Endothelial cell of umbilical vein (primary cell): ENCODE measurements around the gene PDE11A. TPM values are rescaled to one million over a fixed set of nuclear protein-coding genes. Genes with fewer than 3 reads are reported as not detected.

ENCODE experiments used
- BruUV-seq: library from RNA; stranded (reverse); fragments of 400-500 nt; replicated peaks from 2 replicates; lab custom pipeline; 2021; lab: Mats Ljungman, UMichigan
- CTCF ChIA-PET: fragments of 300-600, 350-600 bp; sonication (Branson Sonifier 250); formaldehyde crosslinking; loops from one replicate; lab custom pipeline; 2021; ENCODE audit warnings: antibody characterized with exemption, inconsistent platforms; lab: Charles Lee
- POLR2A ChIA-PET: fragments of 300-600, 350-600 bp; sonication (Branson Sonifier 250); formaldehyde crosslinking; loops from one replicate; lab custom pipeline; 2021; ENCODE audit warnings: antibody characterized with exemption, inconsistent platforms; lab: Charles Lee
- DNase-seq: peaks from one replicate; pipeline ENCODE4 v3.0.0-alpha.2; 2011; ENCODE audit warnings: low read depth, low spot score
- FAIRE-seq: peaks from 2 replicates; lab custom pipeline; 2011; peaks lifted over from hg19 to GRCh38; lab: Jason Lieb, UNC
- H2AFZ ChIP-seq: 2 replicates; pipeline ENCODE4 v1.6.0; 2012; ENCODE audit warnings: low read depth, low read length, control low read depth, inconsistent platforms
- H3K27ac ChIP-seq: 2 replicates; pipeline ENCODE4 v1.5.1; 2011; ENCODE audit warnings: low read depth, mild to moderate bottlenecking, control low read depth, low read length, moderate library complexity; ENCODE audit not compliant: insufficient read depth
- H3K27me3 ChIP-seq, 2 experiments: 2 replicates each; pipeline versions ENCODE4 v1.6.0 to v1.6.1; 2011; ENCODE audit warnings: low read length in 2 of 2, mixed read lengths in 1 of 2; ENCODE audit not compliant: control insufficient read depth in 2 of 2, insufficient read depth in 2 of 2
- H3K36me3 ChIP-seq, 2 experiments: 2 replicates in 1 of 2; 3 replicates in 1 of 2; pipeline ENCODE4 v1.5.1; 2011; ENCODE audit warnings: low read length in 2 of 2, mild to moderate bottlenecking in 1 of 2, moderate library complexity in 1 of 2; ENCODE audit not compliant: control insufficient read depth in 2 of 2, insufficient read depth in 2 of 2; ENCODE audit errors: extremely low read depth in 1 of 2
- H3K4me1 ChIP-seq: 3 replicates; pipeline ENCODE4 v1.5.1; 2011; ENCODE audit warnings: mild to moderate bottlenecking, low read length; ENCODE audit not compliant: control insufficient read depth, insufficient read depth; ENCODE audit errors: extremely low read depth
- H3K4me2 ChIP-seq: 2 replicates; pipeline ENCODE4 v1.6.1; 2011; ENCODE audit warnings: low read length, control low read depth, mixed read lengths; ENCODE audit not compliant: insufficient read depth
- H3K4me3 ChIP-seq, 3 experiments: fragments of 200-600 bp in 1 of 3; sonication (generic), shearing (Covaris generic) in 1 of 3; replicated peaks in 1 of 3; 2 replicates each; pipeline ENCODE4 v1.5.1; 2011 to 2016; ENCODE audit warnings: control low read depth in 3 of 3, low read length in 3 of 3, mild to moderate bottlenecking in 2 of 3, inconsistent platforms in 1 of 3, low read depth in 1 of 3, moderate library complexity in 1 of 3; ENCODE audit not compliant: insufficient read depth in 1 of 3
- H3K79me2 ChIP-seq: 2 replicates; pipeline ENCODE4 v1.6.0; 2012; ENCODE audit warnings: low read length, inconsistent platforms; ENCODE audit not compliant: control insufficient read depth, insufficient read depth
- H3K9ac ChIP-seq: replicated peaks from 2 replicates; pipeline ENCODE3; 2011; ENCODE audit warnings: low read length, control low read depth; ENCODE audit not compliant: insufficient read depth; ENCODE audit errors: extremely low read depth
- H3K9me1 ChIP-seq: replicated peaks from 3 replicates; pipeline ENCODE4 v1.6.0; 2011; ENCODE audit warnings: mild to moderate bottlenecking, low read length; ENCODE audit not compliant: control insufficient read depth, insufficient read depth; ENCODE audit errors: extremely low read depth
- H3K9me3 ChIP-seq: replicated peaks from 2 replicates; pipeline ENCODE4 v1.5.1; 2012; ENCODE audit warnings: low read length, inconsistent platforms; ENCODE audit not compliant: control insufficient read depth, insufficient read depth
- H4K20me1 ChIP-seq: replicated peaks from 2 replicates; pipeline ENCODE3; 2011; ENCODE audit warnings: mild to moderate bottlenecking, low read length; ENCODE audit not compliant: control insufficient read depth, insufficient read depth; ENCODE audit errors: extremely low read depth
- CTCF ChIP-seq, 2 donors: IDR thresholded peaks; 1 replicate in 1 of 2; 2 replicates in 1 of 2; pipeline ENCODE4 v1.5.1; 2011; ENCODE audit warnings: low read length in 2 of 2, mild to moderate bottlenecking in 2 of 2, moderate library complexity in 2 of 2, control low read depth in 1 of 2, inconsistent platforms in 1 of 2, low read depth in 1 of 2; ENCODE audit not compliant: insufficient read depth in 1 of 2; ENCODE audit errors: extremely low read depth in 1 of 2
- EZH2 ChIP-seq: IDR thresholded peaks from 2 replicates; pipeline ENCODE4 v1.6.1; 2012; ENCODE audit warnings: borderline replicate concordance, low read depth, mild to moderate bottlenecking, moderate library complexity, low read length, inconsistent platforms; ENCODE audit not compliant: severe bottlenecking
- FOS ChIP-seq: IDR thresholded peaks from 2 replicates; pipeline ENCODE4 v1.6.1; 2011; ENCODE audit warnings: mild to moderate bottlenecking, low read length, moderate library complexity, borderline replicate concordance; ENCODE audit not compliant: insufficient read depth
- GATA2 ChIP-seq: IDR thresholded peaks from 2 replicates; pipeline ENCODE4 v1.7.0; 2011; ENCODE audit warnings: low read depth, mild to moderate bottlenecking, moderate library complexity, mixed read lengths, low read length; ENCODE audit not compliant: insufficient read length, insufficient read depth
- JUN ChIP-seq: IDR thresholded peaks from 2 replicates; pipeline ENCODE4 v1.6.1; 2011; ENCODE audit warnings: borderline replicate concordance, low read depth; ENCODE audit not compliant: insufficient read length, insufficient read depth
- MYC ChIP-seq: IDR thresholded peaks from one replicate; pipeline ENCODE4 v1.6.1; 2011; ENCODE audit warnings: mild to moderate bottlenecking, low read depth, low read length
- POLR2A ChIP-seq: IDR thresholded peaks from 2 replicates; pipeline ENCODE4 v1.6.1; 2012; ENCODE audit warnings: low read depth, mild to moderate bottlenecking, control low read depth, low read length
- POLR2AphosphoS5 ChIP-seq: IDR thresholded peaks from 2 replicates; pipeline ENCODE4 v1.6.1; 2012; ENCODE audit warnings: low read depth, mild to moderate bottlenecking, control low read depth, low read length, moderate library complexity; ENCODE audit not compliant: insufficient read depth
- dilution Hi-C: fragments of 300-500 bp; cut with MboI; formaldehyde crosslinking; loops from one replicate; pipeline ENCODE4 v1.15.0; 2019; ENCODE audit warnings: low sequenced_read_pairs; ENCODE audit not compliant: extremely low pct_ligation_motif_present
- intact Hi-C: fragments of 100-400 bp; cut with micrococcal nuclease; formaldehyde crosslinking; loops from one replicate; pipeline ENCODE4 v1.10.0; 2022
- polyA plus RNA-seq, 4 experiments: library from polyadenylated mRNA; depleted of rRNA in 3 of 4; stranded (reverse) in 3 of 4; unstranded in 1 of 4; fragments of >200 nt; gene quantifications; 2 replicates each; pipeline versions ENCODE4 v1.2.1 to v1.2.3, GENCODE V29; 2011 to 2012; ENCODE audit warnings: missing spikeins in 1 of 4
- total RNA-seq: library from RNA; stranded (reverse); gene quantifications from 2 replicates; pipeline ENCODE4 v1.2.3, GENCODE V29; 2021
- TF ChIP-seq, protein P1 (sequence below): IDR thresholded peaks from 2 replicates; pipeline ENCODE4 v1.6.1; 2011; ENCODE audit not compliant: insufficient read depth, insufficient read length

PDE11A gene
- total and polyA plus RNA-seq, 2 donors (not counting 3 experiments of a cell fraction or from before 2014, with no cell fraction given), result 0.07 to 0.51 TPM

GRCh38 chr2:177708106-177708505 is 364.5 kb downstream of the PDE11A start:
- intact Hi-C loops, result no loop called here

More at GRCh38 chr2:177708106-177708505, 364.5 kb downstream of the PDE11A start:
- Histone ChIP-seq H3K4me2 (no peak overlapping the region), H3K27ac (no peak overlapping the region), H4K20me1 (no peaks in the 10 kb centered on the region), H2AFZ (no peak overlapping the region), H3K4me3 (no peak overlapping the region), H3K9ac (no peak overlapping the region), H3K79me2 (no peaks in the 10 kb centered on the region), H3K36me3 (no peaks in the 10 kb centered on the region), H3K9me1 (no peaks in the 10 kb centered on the region), H3K27me3 (peaks cover 13 to 23% of the 10 kb centered on the region in 2 experiments), H3K4me1 (no peaks in the 10 kb centered on the region), H3K9me3 (no peaks in the 10 kb centered on the region)
- dilution Hi-C loops, result no loop called here
- TF ChIP-seq CTCF (IDR thresholded peaks at IDR 0.05; ENCODE audit: extremely low read depth in 1 of 2, insufficient read depth in 1 of 2, low read depth in 1 of 2, low read length in 2 of 2) (no peak), FOS (no peak), POLR2A (no peak), GATA2 (no peak), MYC (no peak), POLR2AphosphoS5 (no peak), EZH2 (no peak), JUN (no peak)
- TF ChIP-seq, protein P1, sequence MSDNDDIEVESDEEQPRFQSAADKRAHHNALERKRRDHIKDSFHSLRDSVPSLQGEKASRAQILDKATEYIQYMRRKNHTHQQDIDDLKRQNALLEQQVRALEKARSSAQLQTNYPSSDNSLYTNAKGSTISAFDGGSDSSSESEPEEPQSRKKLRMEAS, result no peak
- no TSS peak for BruUV-seq
- CTCF ChIA-PET, result no interaction called here
- POLR2A ChIA-PET, result no interaction called here
- FAIRE-seq (no peak), DNase-seq (no peak)
